ENCODE data around the gene SVOPL.

- TF ChIP-seq RFX5 (IDR thresholded peaks at IDR 0.05; ENCODE audit: low read depth, low read length) (no peak), EZH2 (IDR thresholded peaks at IDR 0.05; ENCODE audit: borderline replicate concordance, control insufficient read depth, low read depth, low read length) (no peak)
- TF ChIP-seq, protein P1, sequence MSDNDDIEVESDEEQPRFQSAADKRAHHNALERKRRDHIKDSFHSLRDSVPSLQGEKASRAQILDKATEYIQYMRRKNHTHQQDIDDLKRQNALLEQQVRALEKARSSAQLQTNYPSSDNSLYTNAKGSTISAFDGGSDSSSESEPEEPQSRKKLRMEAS (IDR thresholded peaks at IDR 0.05; ENCODE audit: low read depth, low read length) = no peak
- TF ChIP-seq, protein P2, sequence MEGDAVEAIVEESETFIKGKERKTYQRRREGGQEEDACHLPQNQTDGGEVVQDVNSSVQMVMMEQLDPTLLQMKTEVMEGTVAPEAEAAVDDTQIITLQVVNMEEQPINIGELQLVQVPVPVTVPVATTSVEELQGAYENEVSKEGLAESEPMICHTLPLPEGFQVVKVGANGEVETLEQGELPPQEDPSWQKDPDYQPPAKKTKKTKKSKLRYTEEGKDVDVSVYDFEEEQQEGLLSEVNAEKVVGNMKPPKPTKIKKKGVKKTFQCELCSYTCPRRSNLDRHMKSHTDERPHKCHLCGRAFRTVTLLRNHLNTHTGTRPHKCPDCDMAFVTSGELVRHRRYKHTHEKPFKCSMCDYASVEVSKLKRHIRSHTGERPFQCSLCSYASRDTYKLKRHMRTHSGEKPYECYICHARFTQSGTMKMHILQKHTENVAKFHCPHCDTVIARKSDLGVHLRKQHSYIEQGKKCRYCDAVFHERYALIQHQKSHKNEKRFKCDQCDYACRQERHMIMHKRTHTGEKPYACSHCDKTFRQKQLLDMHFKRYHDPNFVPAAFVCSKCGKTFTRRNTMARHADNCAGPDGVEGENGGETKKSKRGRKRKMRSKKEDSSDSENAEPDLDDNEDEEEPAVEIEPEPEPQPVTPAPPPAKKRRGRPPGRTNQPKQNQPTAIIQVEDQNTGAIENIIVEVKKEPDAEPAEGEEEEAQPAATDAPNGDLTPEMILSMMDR (IDR thresholded peaks at IDR 0.05 in 2 of 3, conservative IDR thresholded peaks at IDR 0.05 in 1 of 3; ENCODE audit: control insufficient read depth in 2 of 3, extremely low read depth in 1 of 3, insufficient read depth in 1 of 3, low read depth in 3 of 3, low read length in 3 of 3) = no peak
These were observed 16.8 kb downstream of the SVOPL start for GRCh38 chr7:138684340-138684739.
